GDM1 (cell line): Measurements from ENCODE around the gene KDM5B.

Source experiments
- DNase-seq: peaks from one replicate; lab custom pipeline; 2025; lab: John Stamatoyannopoulos, UW

The KDM5B gene

GRCh38 chr1:202711949-202712635, 96.1 kb downstream of the KDM5B start:
- DNase-seq: no peak

GRCh38 chr1:202710070-202711045, 97.9 kb downstream of the KDM5B start, which contains the start of gene SYT2:
TSS of gene SYT2 (minus strand) at chr1:202710454. CDS start at chr1:202605772, 104,682 bp downstream.
- DNase-seq: no peak

GRCh38 chr1:202709276-202710041, 98.8 kb downstream of the KDM5B start:
- DNase-seq: no peak

DNA sequence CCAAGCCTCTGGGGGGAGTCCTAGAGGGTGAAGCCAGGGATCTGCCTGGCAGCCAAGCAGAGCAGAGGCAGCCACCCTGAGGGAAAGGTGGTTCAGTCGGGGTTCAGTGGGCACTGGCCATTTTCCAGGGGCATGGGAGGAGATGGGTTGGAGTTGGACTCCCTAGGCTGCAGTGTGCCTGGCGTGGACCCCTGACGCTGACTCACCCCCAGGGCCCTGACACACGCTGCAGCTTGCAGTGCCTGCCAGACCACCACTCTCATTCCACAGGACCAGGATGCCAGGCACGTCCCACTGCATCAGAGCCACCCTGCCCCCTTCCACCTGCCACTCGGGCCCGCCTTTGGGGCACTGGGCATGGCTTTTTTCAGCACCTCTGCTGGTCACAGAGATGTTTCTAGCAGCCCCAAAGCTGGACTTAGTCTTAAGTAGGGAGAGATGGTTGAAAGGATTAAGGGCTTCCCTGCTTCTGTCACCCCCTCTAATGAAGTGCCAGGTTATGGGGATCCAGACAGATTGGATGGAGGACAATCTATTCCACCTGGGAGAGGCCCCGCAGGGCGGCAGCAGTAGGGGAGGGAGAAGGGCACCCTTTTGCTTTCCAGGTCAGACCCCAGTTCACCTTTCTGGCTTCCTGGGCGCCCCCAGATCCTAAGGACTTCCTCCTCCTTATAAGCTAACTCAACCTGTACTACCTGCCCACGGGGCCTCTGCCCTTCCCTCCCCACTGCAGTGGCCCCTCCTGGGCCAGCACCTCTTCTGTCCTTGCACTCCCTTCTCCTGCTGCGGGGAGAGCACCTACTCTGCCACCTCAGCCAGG, 99.6 kb downstream of the KDM5B start:
- DNase-seq: no peak

DNA sequence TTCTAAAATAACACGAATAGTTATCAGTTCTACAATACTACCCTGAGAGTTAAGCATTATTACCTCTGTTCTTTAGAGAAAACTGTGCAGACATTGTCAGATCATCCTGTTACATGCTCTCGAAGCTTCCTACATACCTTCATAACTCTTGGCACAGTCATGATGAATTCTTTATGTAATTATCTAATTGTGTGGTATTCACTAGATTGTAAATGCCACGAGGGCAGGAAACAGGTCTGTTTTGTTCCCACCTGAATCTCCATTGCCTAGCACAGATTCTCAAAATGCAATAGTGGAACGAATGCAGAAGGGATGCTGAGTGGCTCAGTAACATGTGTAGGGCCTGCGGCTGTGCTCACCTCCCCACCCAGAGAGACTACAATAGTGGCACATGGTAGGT, 101.4 kb downstream of the KDM5B start:
- no peak for DNase-seq

DNA sequence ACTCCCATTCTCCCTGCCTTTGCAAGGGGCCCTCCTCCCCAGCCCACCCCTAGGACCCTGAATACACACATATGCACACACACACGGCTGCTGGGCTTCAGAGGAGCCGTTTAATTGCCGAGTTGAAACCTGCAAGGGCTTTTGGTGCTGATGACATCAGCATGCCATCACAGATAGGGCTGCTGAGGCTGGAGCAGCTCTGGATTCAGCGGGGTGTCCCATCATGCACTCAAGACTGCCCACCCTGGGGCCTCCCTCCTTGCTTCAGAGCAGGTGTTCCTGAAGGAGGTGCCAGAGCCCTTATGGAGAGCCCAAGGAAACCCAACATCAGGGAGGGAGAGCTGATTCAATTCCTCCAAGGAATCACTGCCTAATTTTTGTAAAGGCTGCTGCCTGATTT, 103.6 kb downstream of the KDM5B start:
- no peak for DNase-seq

GRCh38 chr1:202703191-202703590, 105.0 kb downstream of the KDM5B start:
- no peak for DNase-seq

DNA sequence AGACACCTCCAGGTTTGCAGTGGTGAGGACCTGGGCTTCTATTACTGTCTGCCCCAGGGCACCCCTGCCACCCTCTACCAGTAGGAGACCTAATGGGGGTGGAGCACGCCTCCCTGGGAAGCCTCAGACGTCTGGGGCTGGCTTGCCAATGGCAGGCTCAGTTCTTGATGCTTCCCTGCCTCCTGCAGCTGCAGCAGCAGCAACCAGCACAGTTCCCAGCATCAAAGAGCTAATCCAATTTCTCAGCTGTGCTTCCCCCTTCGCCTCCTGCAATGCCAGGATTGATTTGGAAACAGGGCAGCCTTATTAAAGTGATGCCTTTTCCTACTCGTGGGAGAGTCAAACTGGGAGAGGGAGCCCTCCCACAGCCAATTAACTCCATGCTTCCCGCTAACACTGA, 106.1 kb downstream of the KDM5B start:
- no peak for DNase-seq

DNA sequence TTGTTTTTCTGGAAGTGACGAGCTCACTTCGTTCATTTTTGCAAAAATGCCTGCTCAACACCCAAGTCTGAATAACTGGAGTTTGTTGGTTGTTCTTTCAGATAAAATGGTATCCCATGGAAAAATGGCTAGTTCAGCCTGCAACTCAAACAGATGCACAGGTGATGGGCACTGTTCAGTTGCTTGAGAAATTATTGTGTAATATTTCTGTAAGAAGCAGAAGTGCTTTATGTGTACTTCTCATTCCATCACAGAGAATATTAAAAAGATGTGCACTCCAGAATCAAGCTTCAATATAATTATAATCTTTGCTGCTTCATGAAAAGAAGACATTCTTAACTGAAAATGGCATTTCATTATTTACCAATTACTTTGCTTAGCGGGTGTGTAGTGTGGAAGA, 107.0 kb downstream of the KDM5B start:
- DNase-seq: no peak

GRCh38 chr1:202700061-202700460, 108.2 kb downstream of the KDM5B start:
- no peak for DNase-seq

DNA sequence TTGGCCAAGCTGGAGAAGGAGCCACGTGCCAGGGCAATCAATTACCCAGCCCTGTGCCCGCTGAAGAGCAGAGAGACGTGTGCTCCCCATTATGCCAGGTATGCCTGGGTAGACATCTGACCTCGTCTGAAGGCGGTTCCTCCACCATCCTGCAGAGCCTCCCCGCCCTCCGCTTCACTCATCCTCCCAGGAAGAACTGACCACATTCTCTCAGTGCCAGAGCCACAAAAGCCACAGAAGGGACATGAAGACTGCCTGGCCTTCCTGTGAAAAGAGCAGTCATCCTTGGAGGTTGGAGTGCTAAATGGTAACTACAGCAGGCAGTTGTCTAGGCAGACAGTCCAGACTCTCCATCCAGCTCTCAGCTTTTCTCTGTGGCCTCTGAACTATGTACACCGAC, 109.9 kb downstream of the KDM5B start:
- DNase-seq: peak; percentile 4

- DNase-seq: no peak
Measured at GRCh38 chr1:202697038-202697437, 111.2 kb downstream of the KDM5B start.

DNA sequence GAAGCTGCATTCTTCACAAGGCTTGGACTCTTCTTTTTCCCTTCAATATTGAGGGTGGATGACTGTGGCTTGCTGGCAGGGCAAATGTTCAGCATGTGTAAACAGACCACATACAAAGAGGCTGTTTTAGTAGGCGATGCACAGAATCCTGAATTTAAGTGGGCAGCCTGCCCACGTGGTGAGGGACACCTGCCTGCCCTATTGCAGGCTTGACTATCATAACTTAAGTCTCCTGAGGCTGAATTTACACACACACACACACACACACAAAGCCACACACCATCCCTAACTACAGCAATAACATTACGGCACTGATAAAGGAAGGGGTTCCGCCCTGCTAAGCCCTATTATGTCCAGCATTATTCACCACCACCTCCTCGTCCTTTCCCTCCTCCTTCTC, 113.9 kb downstream of the KDM5B start:
- no peak for DNase-seq

DNA sequence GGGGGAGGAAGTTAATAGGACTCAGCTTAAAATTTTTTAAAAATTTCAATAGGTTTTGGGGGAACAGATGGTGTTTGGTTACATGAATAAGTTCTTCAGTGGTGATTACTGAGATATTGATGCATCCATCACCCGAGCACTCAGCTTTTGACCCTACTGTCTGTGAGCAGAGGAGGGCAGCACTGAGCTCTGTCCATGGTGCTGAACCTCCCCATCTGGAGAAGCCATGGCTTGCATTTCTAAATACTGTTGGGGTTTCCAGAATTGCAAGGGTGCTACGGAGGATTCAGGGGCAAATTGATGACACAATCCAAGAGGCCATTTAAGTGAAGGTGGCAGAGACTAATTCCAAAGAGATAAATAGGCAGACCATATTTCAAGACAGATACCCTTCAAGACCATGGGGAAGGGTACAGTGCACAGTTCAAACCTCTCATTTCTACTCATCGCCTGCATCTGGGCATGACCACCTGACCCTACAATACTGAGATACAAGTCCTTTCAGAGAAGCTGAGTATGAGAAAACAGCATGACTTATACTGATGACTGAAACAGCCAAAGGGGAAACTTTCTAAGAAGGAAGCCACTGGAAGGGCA, 115.2 kb downstream of the KDM5B start:
- DNase-seq: peak; percentile 18

- no peak for DNase-seq
Measured at GRCh38 chr1:202691816-202692215, 116.4 kb downstream of the KDM5B start.

GRCh38 chr1:202689493-202690342, 118.5 kb downstream of the KDM5B start:
- DNase-seq: no peak

- no peak for DNase-seq
Measured at GRCh38 chr1:202689082-202689481, 119.1 kb downstream of the KDM5B start.

- no peak for DNase-seq
Measured at GRCh38 chr1:202688401-202688800, 119.8 kb downstream of the KDM5B start.

DNA sequence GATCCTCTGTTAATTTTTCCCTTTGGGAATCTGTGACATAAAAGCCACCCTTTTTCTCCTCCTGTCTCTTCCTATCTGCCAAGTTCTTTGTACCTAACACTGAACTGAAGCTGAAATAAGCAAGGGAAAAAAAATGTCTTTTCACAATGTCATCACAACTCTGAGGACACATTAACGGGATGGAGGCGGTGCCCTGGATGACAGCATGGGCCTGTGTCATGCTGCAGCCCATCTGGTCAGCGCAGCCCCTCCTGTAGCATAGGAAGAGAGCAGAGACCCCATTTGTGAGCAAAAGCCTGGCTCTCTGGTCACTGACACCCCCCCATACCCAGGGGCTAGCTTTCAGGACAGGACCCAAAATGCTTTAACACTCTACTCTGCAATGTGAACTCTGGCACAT, 120.4 kb downstream of the KDM5B start:
- DNase-seq: no peak

DNA sequence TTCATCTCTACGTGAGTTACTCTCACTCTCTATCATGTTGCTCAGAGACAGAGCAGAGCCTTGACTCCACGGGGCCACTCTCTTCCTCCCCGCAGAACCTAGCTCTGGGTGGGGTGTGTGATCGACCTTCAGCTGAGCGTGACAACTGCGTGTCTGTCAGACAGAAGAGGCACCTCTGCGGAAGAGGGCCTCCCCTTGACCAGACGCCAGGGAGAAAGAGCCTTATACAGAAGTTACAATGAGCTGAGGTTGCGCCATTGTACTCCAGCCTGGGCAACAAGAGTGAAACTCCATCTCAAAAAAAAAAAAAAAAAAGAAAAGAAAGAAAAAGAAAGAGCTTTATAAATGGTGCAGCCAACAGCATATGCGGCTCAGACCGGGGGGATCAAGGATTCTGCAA, 120.9 kb downstream of the KDM5B start:
- DNase-seq: no peak
